HCT116 (cell line): ENCODE results near the gene MAP7. TPM values are rescaled to one million over a fixed set of nuclear protein-coding genes. Genes with fewer than 3 reads are reported as not detected.

Experiments used
- ATAC-seq: fragments of 200-7000 bp; cut with Tn5 transposase; 2 replicates; pipeline ENCODE4 v1.9.1; 2020; ENCODE audit warnings: mild to moderate bottlenecking, moderate library complexity
- BruUV-seq: library from RNA; stranded (reverse); fragments of 400-500 nt; replicated peaks from 2 replicates; lab custom pipeline; 2021; lab: Mats Ljungman, UMichigan
- CTCF ChIA-PET: fragments of 300-600 bp; sonication (Branson Sonifier 250); formaldehyde crosslinking; loops from one replicate; lab custom pipeline; 2021; ENCODE audit warnings: antibody characterized with exemption; lab: Charles Lee
- POLR2A ChIA-PET: fragments of 300-600, 350-600 bp; sonication (Branson Sonifier 250); formaldehyde crosslinking; loops from one replicate; lab custom pipeline; 2021; ENCODE audit warnings: antibody characterized with exemption; lab: Charles Lee
- RAD21 ChIA-PET, 2 experiments: fragments of 300-600 bp; sonication (Branson Sonifier 250); formaldehyde crosslinking; loops; one replicate each; lab custom pipeline; 2023; ENCODE audit warnings: low total read pairs in 2 of 2; ENCODE audit not compliant: uncharacterized antibody in 2 of 2, unreplicated experiment in 2 of 2, low non-redundant PET in 1 of 2; lab: Charles Lee
- DNase-seq: peaks from one replicate; pipeline ENCODE4 v3.0.0-alpha.2; 2010; ENCODE audit warnings: low read depth, low spot score
- H2AFZ ChIP-seq: fragments of 200-600 bp; shearing (Covaris generic), sonication (generic); 2 replicates; pipeline ENCODE4 v1.6.1; 2017; ENCODE audit warnings: low read depth, mixed run types, mixed read lengths, antibody characterized with exemption, low read length; ENCODE audit not compliant: poor library complexity, severe bottlenecking
- H3K27ac ChIP-seq: 2 replicates; pipeline ENCODE4 v1.5.1; 2012; ENCODE audit warnings: low read depth, low read length
- H3K27me3 ChIP-seq: fragments of 200-600 bp; sonication (generic); 2 replicates; pipeline ENCODE4 v1.6.1; 2016; ENCODE audit warnings: mixed run types, low read length, mixed read lengths; ENCODE audit not compliant: insufficient read depth
- H3K36me3 ChIP-seq, 2 experiments: fragments of 200-500 bp in 1 of 2; fragments of 200-600 bp in 1 of 2; sonication (Bioruptor generic) in 1 of 2; sonication (generic) in 1 of 2; 2 replicates each; pipeline versions ENCODE4 v1.5.1 to v1.6.1; 2014 to 2016; ENCODE audit warnings: low read length in 2 of 2, inconsistent platforms in 1 of 2, mixed read lengths in 1 of 2, mixed run types in 1 of 2; ENCODE audit not compliant: insufficient read depth in 2 of 2, control insufficient read depth in 1 of 2
- H3K4me1 ChIP-seq, 2 experiments: fragments of 200-600 bp in 1 of 2; sonication (generic) in 1 of 2; 2 replicates each; pipeline versions ENCODE4 v1.5.1 to v1.6.1; 2012 to 2017; ENCODE audit warnings: low read length in 2 of 2, inconsistent platforms in 1 of 2, mild to moderate bottlenecking in 1 of 2, mixed read lengths in 1 of 2, mixed run types in 1 of 2, moderate library complexity in 1 of 2; ENCODE audit not compliant: insufficient read depth in 2 of 2, control insufficient read depth in 1 of 2
- H3K4me2 ChIP-seq: fragments of 200-600 bp; sonication (generic); 2 replicates; pipeline ENCODE4 v1.6.1; 2017; ENCODE audit warnings: mixed run types, low read length, mixed read lengths
- H3K4me3 ChIP-seq, 2 experiments: fragments of 200-600 bp in 1 of 2; sonication (generic) in 1 of 2; replicated peaks in 1 of 2; 2 replicates each; pipeline ENCODE4 v1.5.1; 2011 to 2016; ENCODE audit warnings: low read length in 2 of 2, control low read depth in 1 of 2, low read depth in 1 of 2, mild to moderate bottlenecking in 1 of 2, mixed read lengths in 1 of 2, mixed run types in 1 of 2
- H3K79me2 ChIP-seq: fragments of 200-600 bp; sonication (generic); 2 replicates; pipeline ENCODE4 v1.6.1; 2017; ENCODE audit warnings: mild to moderate bottlenecking, mixed run types, low read length, moderate library complexity, mixed read lengths; ENCODE audit not compliant: insufficient read depth
- H3K9ac ChIP-seq: fragments of 200-600 bp; sonication (generic); 2 replicates; pipeline ENCODE4 v1.6.1; 2016; ENCODE audit warnings: low read length, mixed read lengths
- H3K9me2 ChIP-seq: fragments of 200-600 bp; sonication (generic), shearing (Covaris generic); 2 replicates; pipeline ENCODE4 v1.6.1; 2017; ENCODE audit warnings: mixed run types, mild to moderate bottlenecking, moderate library complexity; ENCODE audit not compliant: insufficient read depth
- H3K9me3 ChIP-seq, 2 experiments: fragments of 200-500 bp in 1 of 2; fragments of 200-600 bp in 1 of 2; sonication (Bioruptor generic) in 1 of 2; sonication (generic) in 1 of 2; 2 replicates each; pipeline ENCODE4 v1.6.1; 2014 to 2017; ENCODE audit warnings: low read length in 2 of 2, mixed read lengths in 2 of 2, inconsistent platforms in 1 of 2, low read depth in 1 of 2, mild to moderate bottlenecking in 1 of 2, mixed run types in 1 of 2, moderate library complexity in 1 of 2; ENCODE audit not compliant: control insufficient read depth in 1 of 2, insufficient read depth in 1 of 2
- H4K20me1 ChIP-seq: fragments of 200-600 bp; sonication (generic), shearing (Covaris generic); 2 replicates; pipeline ENCODE4 v1.6.1; 2017; ENCODE audit warnings: mixed run types, mild to moderate bottlenecking, moderate library complexity; ENCODE audit not compliant: insufficient read depth
- CEBPB ChIP-seq: IDR thresholded peaks from 2 replicates; pipeline ENCODE4 v1.6.1; 2012; ENCODE audit warnings: low read depth
- CTCF ChIP-seq, 3 experiments: fragments of 200-600 bp in 1 of 3; sonication (generic) in 1 of 3; IDR thresholded peaks in 2 of 3; conservative IDR thresholded peaks in 1 of 3; 2 replicates each; pipeline ENCODE4 v1.5.1; 2012 to 2017; ENCODE audit warnings: low read depth in 2 of 3, low read length in 2 of 3, antibody characterized with exemption in 1 of 3, borderline replicate concordance in 1 of 3, control low read depth in 1 of 3, mild to moderate bottlenecking in 1 of 3, mixed read lengths in 1 of 3, mixed run types in 1 of 3, moderate library complexity in 1 of 3; ENCODE audit not compliant: insufficient read depth in 1 of 3
- EGR1 ChIP-seq: IDR thresholded peaks from 2 replicates; pipeline ENCODE4 v1.6.1; 2012; ENCODE audit warnings: low read depth
- ELF1 ChIP-seq: IDR thresholded peaks from 2 replicates; pipeline ENCODE4 v1.6.1; 2012; ENCODE audit warnings: low read depth, borderline replicate concordance
- EZH2 ChIP-seq: fragments of 200-600 bp; sonication (generic); IDR thresholded peaks from 2 replicates; pipeline ENCODE4 v1.6.1; 2017; ENCODE audit warnings: antibody characterized with exemption, mixed run types
- EZH2phosphoT487 ChIP-seq: fragments of 200-600 bp; IDR thresholded peaks from 2 replicates; pipeline ENCODE4 v1.6.1; 2018; ENCODE audit warnings: antibody characterized with exemption, borderline replicate concordance
- FOSL1 ChIP-seq: IDR thresholded peaks from 2 replicates; pipeline ENCODE4 v1.6.1; 2012; ENCODE audit warnings: low read depth
- JUND ChIP-seq: IDR thresholded peaks from 2 replicates; pipeline ENCODE4 v1.6.1; 2012
- MAX ChIP-seq: IDR thresholded peaks from 2 replicates; pipeline ENCODE4 v1.6.1; 2012
- POLR2AphosphoS5 ChIP-seq: IDR thresholded peaks from 2 replicates; pipeline ENCODE4 v1.6.1; 2011; ENCODE audit warnings: mild to moderate bottlenecking, low read depth, low read length, moderate library complexity
- SIN3A ChIP-seq: IDR thresholded peaks from 2 replicates; pipeline ENCODE4 v1.6.1; 2012; ENCODE audit warnings: low read depth
- SP1 ChIP-seq: IDR thresholded peaks from 2 replicates; pipeline ENCODE4 v1.6.1; 2012; ENCODE audit warnings: low read depth
- SRF ChIP-seq: IDR thresholded peaks from 2 replicates; pipeline ENCODE4 v1.6.1; 2012; ENCODE audit warnings: low read depth
- YY1 ChIP-seq: IDR thresholded peaks from 2 replicates; pipeline ENCODE4 v1.6.1; 2011; ENCODE audit warnings: low read length, low read depth, moderate library complexity, mild to moderate bottlenecking; ENCODE audit not compliant: insufficient replicate concordance; ENCODE audit errors: extremely low read depth
- ZNF274 ChIP-seq: fragments of 200-500 bp; sonication (Bioruptor generic); IDR thresholded peaks from 2 replicates; pipeline ENCODE4 v1.6.1; 2014; ENCODE audit warnings: mild to moderate bottlenecking, low read depth, low read length, inconsistent platforms
- intact Hi-C: fragments of 100-400 bp; cut with micrococcal nuclease; formaldehyde crosslinking; loops from 2 replicates; pipeline ENCODE4 v1.10.0; 2022
- total RNA-seq: library from RNA; stranded (reverse); gene quantifications from one replicate; pipeline ENCODE4 v1.2.1, GENCODE V29; 2021; ENCODE audit not compliant: unreplicated experiment
- TF ChIP-seq, protein P1 (sequence below): IDR thresholded peaks from 2 replicates; pipeline ENCODE4 v1.6.1; 2011; ENCODE audit warnings: mild to moderate bottlenecking, low read length, moderate library complexity; ENCODE audit not compliant: insufficient replicate concordance; ENCODE audit errors: extremely low read depth

Gene MAP7
- total RNA-seq, 1 experiment from 2014 or later: 35.5 TPM

- TF ChIP-seq, protein P1, sequence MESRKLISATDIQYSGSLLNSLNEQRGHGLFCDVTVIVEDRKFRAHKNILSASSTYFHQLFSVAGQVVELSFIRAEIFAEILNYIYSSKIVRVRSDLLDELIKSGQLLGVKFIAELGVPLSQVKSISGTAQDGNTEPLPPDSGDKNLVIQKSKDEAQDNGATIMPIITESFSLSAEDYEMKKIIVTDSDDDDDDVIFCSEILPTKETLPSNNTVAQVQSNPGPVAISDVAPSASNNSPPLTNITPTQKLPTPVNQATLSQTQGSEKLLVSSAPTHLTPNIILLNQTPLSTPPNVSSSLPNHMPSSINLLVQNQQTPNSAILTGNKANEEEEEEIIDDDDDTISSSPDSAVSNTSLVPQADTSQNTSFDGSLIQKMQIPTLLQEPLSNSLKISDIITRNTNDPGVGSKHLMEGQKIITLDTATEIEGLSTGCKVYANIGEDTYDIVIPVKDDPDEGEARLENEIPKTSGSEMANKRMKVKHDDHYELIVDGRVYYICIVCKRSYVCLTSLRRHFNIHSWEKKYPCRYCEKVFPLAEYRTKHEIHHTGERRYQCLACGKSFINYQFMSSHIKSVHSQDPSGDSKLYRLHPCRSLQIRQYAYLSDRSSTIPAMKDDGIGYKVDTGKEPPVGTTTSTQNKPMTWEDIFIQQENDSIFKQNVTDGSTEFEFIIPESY: no peak
- TF ChIP-seq ZNF274 (no peak), CEBPB (no peak), EZH2 (no peak), POLR2AphosphoS5 (no peak), SIN3A (no peak)
These were observed 21.3 kb upstream of the MAP7 start (continued) for GRCh38 chr6:136571496-136571895.

DNA sequence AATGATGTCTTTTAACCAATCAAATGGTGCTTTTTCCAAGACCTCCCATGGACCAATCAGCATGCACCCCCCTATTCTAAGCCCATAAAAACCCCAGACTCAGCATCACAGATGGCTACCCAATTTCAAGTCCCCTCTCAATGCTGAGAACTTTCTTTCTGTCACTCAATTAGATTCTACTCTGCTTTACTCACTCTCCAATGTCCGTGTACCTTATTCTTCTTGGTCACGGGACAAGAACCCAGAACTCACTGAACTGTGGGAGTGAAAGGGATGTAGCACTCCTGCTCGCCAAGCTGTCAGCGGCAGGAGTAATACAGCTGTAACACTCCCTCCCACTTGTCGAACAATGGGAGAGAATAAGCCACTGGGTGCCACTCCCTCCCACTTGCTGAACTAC lies 20.8 kb upstream of the MAP7 start:
- H3K27ac ChIP-seq: no peak overlapping the region
- no peak overlapping the region for H3K4me3 ChIP-seq
- ATAC-seq (no peak), DNase-seq (no peak)
- H3K36me3 ChIP-seq: no peaks in the 10 kb centered on the region; a peak in 1 of 4 replicates
- peaks cover 6 to 11% of the 10 kb centered on the region in 2 experiments; a peak in 2 of 4 replicates for H3K9me3 ChIP-seq
- TF ChIP-seq EZH2 (no peak), SRF (no peak), SP1 (no peak), FOSL1 (no peak), ELF1 (no peak), CEBPB (no peak), YY1 (no peak), POLR2AphosphoS5 (no peak), MAX (no peak), SIN3A (no peak), JUND (no peak), EGR1 (no peak), CTCF (IDR thresholded peaks at IDR 0.05 in 2 of 3, conservative IDR thresholded peaks at IDR 0.05 in 1 of 3; ENCODE audit: borderline replicate concordance in 1 of 3, insufficient read depth in 1 of 3, low read depth in 2 of 3, low read length in 2 of 3) (no peak), EZH2phosphoT487 (no peak)
- TF ChIP-seq, protein P1: no peak
- intact Hi-C loops: no loop called here
- H3K9ac ChIP-seq: no peak overlapping the region
- ChIA-PET POLR2A (no interaction called here), CTCF (no interaction called here), RAD21 (no interaction called here)
- H4K20me1 ChIP-seq: no peaks in the 10 kb centered on the region
- no TSS peak for BruUV-seq
- no peaks in the 10 kb centered on the region for H3K27me3 ChIP-seq
- no peaks in the 10 kb centered on the region for H3K9me2 ChIP-seq
- no peaks in the 10 kb centered on the region for H3K79me2 ChIP-seq
- H2AFZ ChIP-seq: no peak overlapping the region
- no peak overlapping the region for H3K4me2 ChIP-seq
- H3K4me1 ChIP-seq: no peaks in the 10 kb centered on the region
